K562 (cell line): ENCODE measurements around the gene TDRD12.

ENCODE experiments used
- FOXJ3 ChIP-seq: sonication (generic); formaldehyde crosslinking; IDR thresholded peaks from 2 replicates; pipeline ENCODE4 v1.4.0; 2020; ENCODE audit warnings: mild to moderate bottlenecking, missing genetic modification reagents
- POLR2A ChIP-seq: fragments of 450-650 bp; conservative IDR thresholded peaks from 2 replicates; pipeline ENCODE4 v1.6.1; 2016
- ZNF239 ChIP-seq: fragments of 250-450 bp; sonication (Bioruptor Pico); IDR thresholded peaks from 2 replicates; pipeline ENCODE4 v1.4.0; 2020; ENCODE audit warnings: mild to moderate bottlenecking
- TF ChIP-seq, protein P1 (sequence below): fragments of 250-450 bp; sonication (Bioruptor Pico); IDR thresholded peaks from 2 replicates; pipeline ENCODE4 v1.4.0; 2020
- TF ChIP-seq, protein P2 (sequence below): fragments of 450-650 bp; IDR thresholded peaks from 2 replicates; pipeline ENCODE4 v1.6.1; 2016; ENCODE audit warnings: low read depth, mild to moderate bottlenecking, moderate library complexity

DNA sequence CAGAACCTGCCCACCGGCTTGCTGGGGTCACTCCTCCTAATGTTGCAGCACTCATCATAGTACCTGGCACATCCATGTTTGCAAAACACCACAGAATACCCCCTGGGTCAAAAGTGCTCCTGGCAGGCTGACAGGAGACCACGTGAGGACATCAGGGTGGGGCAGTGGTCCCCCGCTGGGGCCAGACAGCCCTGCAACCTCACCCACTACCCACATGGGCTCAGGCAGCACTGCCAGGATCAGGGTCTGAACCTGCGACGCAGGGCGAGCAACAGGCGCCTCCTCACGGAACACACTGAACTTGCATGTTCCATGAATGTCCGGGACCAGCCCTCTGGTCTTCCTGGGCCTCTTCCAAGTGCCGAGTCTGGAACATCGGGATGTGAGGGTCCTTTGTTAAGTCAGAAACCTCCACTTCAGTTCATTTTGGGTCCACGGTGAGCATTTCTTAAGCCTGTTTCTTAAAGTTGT, 151.4 kb downstream of the TDRD12 start:
- TF ChIP-seq FOXJ3 (CRISPR knock-in tag) = no peak
- TF ChIP-seq, protein P1, sequence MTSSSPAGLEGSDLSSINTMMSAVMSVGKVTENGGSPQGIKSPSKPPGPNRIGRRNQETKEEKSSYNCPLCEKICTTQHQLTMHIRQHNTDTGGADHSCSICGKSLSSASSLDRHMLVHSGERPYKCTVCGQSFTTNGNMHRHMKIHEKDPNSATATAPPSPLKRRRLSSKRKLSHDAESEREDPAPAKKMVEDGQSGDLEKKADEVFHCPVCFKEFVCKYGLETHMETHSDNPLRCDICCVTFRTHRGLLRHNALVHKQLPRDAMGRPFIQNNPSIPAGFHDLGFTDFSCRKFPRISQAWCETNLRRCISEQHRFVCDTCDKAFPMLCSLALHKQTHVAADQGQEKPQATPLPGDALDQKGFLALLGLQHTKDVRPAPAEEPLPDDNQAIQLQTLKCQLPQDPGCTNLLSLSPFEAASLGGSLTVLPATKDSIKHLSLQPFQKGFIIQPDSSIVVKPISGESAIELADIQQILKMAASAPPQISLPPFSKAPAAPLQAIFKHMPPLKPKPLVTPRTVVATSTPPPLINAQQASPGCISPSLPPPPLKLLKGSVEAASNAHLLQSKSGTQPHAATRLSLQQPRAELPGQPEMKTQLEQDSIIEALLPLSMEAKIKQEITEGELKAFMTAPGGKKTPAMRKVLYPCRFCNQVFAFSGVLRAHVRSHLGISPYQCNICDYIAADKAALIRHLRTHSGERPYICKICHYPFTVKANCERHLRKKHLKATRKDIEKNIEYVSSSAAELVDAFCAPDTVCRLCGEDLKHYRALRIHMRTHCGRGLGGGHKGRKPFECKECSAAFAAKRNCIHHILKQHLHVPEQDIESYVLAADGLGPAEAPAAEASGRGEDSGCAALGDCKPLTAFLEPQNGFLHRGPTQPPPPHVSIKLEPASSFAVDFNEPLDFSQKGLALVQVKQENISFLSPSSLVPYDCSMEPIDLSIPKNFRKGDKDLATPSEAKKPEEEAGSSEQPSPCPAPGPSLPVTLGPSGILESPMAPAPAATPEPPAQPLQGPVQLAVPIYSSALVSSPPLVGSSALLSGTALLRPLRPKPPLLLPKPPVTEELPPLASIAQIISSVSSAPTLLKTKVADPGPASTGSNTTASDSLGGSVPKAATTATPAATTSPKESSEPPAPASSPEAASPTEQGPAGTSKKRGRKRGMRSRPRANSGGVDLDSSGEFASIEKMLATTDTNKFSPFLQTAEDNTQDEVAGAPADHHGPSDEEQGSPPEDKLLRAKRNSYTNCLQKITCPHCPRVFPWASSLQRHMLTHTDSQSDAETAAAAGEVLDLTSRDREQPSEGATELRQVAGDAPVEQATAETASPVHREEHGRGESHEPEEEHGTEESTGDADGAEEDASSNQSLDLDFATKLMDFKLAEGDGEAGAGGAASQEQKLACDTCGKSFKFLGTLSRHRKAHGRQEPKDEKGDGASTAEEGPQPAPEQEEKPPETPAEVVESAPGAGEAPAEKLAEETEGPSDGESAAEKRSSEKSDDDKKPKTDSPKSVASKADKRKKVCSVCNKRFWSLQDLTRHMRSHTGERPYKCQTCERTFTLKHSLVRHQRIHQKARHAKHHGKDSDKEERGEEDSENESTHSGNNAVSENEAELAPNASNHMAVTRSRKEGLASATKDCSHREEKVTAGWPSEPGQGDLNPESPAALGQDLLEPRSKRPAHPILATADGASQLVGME = no peak
- TF ChIP-seq ZNF239 (CRISPR knock-in tag) = no peak
- TF ChIP-seq POLR2A = no peak
- TF ChIP-seq, protein P2, sequence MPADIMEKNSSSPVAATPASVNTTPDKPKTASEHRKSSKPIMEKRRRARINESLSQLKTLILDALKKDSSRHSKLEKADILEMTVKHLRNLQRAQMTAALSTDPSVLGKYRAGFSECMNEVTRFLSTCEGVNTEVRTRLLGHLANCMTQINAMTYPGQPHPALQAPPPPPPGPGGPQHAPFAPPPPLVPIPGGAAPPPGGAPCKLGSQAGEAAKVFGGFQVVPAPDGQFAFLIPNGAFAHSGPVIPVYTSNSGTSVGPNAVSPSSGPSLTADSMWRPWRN = no peak
